Spleen (tissue), 11 donors: ENCODE measurements around the gene FAM216B. TPM values are rescaled to one million over a fixed set of nuclear protein-coding genes. Genes with fewer than 3 reads are reported as not detected.

Experiments used
- DNase-seq: peaks from one replicate; pipeline ENCODE4 v3.0.0-alpha.2; 2020
- H3K27ac ChIP-seq, 8 donors: fragments of 200-600 bp; sonication (generic) in 7 of 8; 1 replicate in 4 of 8; 2 replicates in 4 of 8; pipeline versions ENCODE4 v1.5.0 to v1.8.0; 2016 to 2021; ENCODE audit warnings: inconsistent platforms in 4 of 8, mild to moderate bottlenecking in 4 of 8, moderate library complexity in 1 of 8
- H3K27me3 ChIP-seq, 7 donors: fragments of 200-600 bp; sonication (generic) in 6 of 7; replicated peaks in 1 of 7; 1 replicate in 4 of 7; 2 replicates in 3 of 7; pipeline versions ENCODE4 v1.5.0 to v1.8.0; 2016 to 2021; ENCODE audit warnings: inconsistent platforms in 3 of 7, mild to moderate bottlenecking in 1 of 7
- H3K36me3 ChIP-seq, 6 donors: fragments of 200-600 bp; sonication (generic) in 5 of 6; 1 replicate in 4 of 6; 2 replicates in 2 of 6; pipeline versions ENCODE4 v1.5.0 to v1.8.0; 2016 to 2021; ENCODE audit warnings: inconsistent platforms in 2 of 6
- H3K4me1 ChIP-seq, 6 donors: fragments of 200-600 bp; sonication (generic) in 5 of 6; 1 replicate in 3 of 6; 2 replicates in 3 of 6; pipeline versions ENCODE4 v1.5.0 to v1.8.0; 2016 to 2021; ENCODE audit warnings: inconsistent platforms in 3 of 6
- H3K4me3 ChIP-seq, 8 donors: fragments of 200-600 bp; sonication (generic) in 7 of 8; 1 replicate in 4 of 8; 2 replicates in 4 of 8; pipeline versions ENCODE4 v1.5.0 to v1.8.0; 2016 to 2021; ENCODE audit warnings: inconsistent platforms in 4 of 8, mild to moderate bottlenecking in 4 of 8, moderate library complexity in 2 of 8
- H3K9me3 ChIP-seq, 8 donors: fragments of 200-600 bp; sonication (generic) in 7 of 8; 1 replicate in 4 of 8; 2 replicates in 4 of 8; pipeline versions ENCODE4 v1.5.0 to v1.8.0; 2016 to 2021; ENCODE audit warnings: inconsistent platforms in 4 of 8
- CTCF ChIP-seq, 11 experiments: fragments of 200-600 bp in 7 of 11; fragments of 450-650 bp in 4 of 11; sonication (generic) in 4 of 11; IDR thresholded peaks in 8 of 11; conservative IDR thresholded peaks in 3 of 11; 1 replicate in 7 of 11; 2 replicates in 4 of 11; pipeline versions ENCODE4 v1.4.0 to v1.8.0; 2016 to 2021; ENCODE audit warnings: antibody characterized with exemption in 11 of 11, inconsistent platforms in 4 of 11, mild to moderate bottlenecking in 1 of 11
- POLR2A ChIP-seq, 3 donors: fragments of 450-650 bp; IDR thresholded peaks; one replicate each; pipeline ENCODE4 v1.5.1; 2017; ENCODE audit warnings: antibody characterized with exemption in 3 of 3, mild to moderate bottlenecking in 1 of 3
- POLR2AphosphoS5 ChIP-seq, 3 donors: sonication (generic); formaldehyde crosslinking; IDR thresholded peaks; one replicate each; pipeline ENCODE4 v1.5.1; 2017; ENCODE audit warnings: antibody characterized with exemption in 3 of 3
- WGBS, 5 donors: extraction: QIAGEN DNeasy Blood & Tissue Kit in 3 of 5; methylation state at CpG; one replicate each; pipeline versions ENCODE4 v1.1.5 to v1.1.7; 2013 to 2018; 5-methylcytosine and 5-hydroxymethylcytosine counted together
- intact Hi-C: fragments of 100-400 bp; cut with DNase I; formaldehyde crosslinking; loops from one replicate; pipeline ENCODE4 v1.15.0; 2023; ENCODE audit warnings: low total_unique reads
- polyA plus RNA-seq, 3 donors: library from polyadenylated mRNA; stranded (reverse); fragments of 200-250 nt; gene quantifications; one replicate each; pipeline ENCODE4 v1.2.1, GENCODE V29; 2013
- total RNA-seq, 7 donors: library from RNA; depleted of rRNA in 3 of 7; stranded (reverse); fragments of >200 nt in 3 of 7; fragmentation: NEBNext Ultra II Directional in 4 of 7; extraction: Animal tissue kit (Norgen Biotek cat#: 25700) in 4 of 7; gene quantifications; one replicate each; pipeline versions ENCODE4 v1.1.0 to v1.2.1, GENCODE V29; 2016 to 2021
- donor health status: healthy with polysubstance abuse.
- donor health status: DM: no; HTN: no; CAD: no; lungs with moderate emphysema.
- donor health status: DM: no; HTN: no; CAD: no.
- donor health status: Bipolar disorder and iron deficiency.
- donor health status: healthy.
- donor health status: DM: no; HTN: no; CAD: no.
- donor health status: DM: yes; HTN: yes; CAD: no.

FAM216B gene
- total and polyA plus RNA-seq, 10 donors, result 0.04 to 0.16 (median 0.15) TPM; not detected in 7

- intact Hi-C loops, result no loop called here
- Histone ChIP-seq H3K36me3 (no peaks in the 10 kb centered on the region), H3K4me1 (no peaks in the 10 kb centered on the region), H3K27ac (no peak overlapping the region), H3K9me3 (no peaks in the 10 kb centered on the region), H3K4me3 (no peak overlapping the region), H3K27me3 (peaks cover 0 to 3% (median 0%) of the 10 kb centered on the region in 7 donors)
- no peak for TF ChIP-seq POLR2A (IDR thresholded peaks at IDR 0.05)
- TF ChIP-seq POLR2AphosphoS5 (IDR thresholded peaks at IDR 0.05), result no peak
- no peak for TF ChIP-seq CTCF (IDR thresholded peaks at IDR 0.05 in 8 of 11, conservative IDR thresholded peaks at IDR 0.05 in 3 of 11)
- 76 to 90% (median 85%) methylated on average over 5 of the region's 5 CpGs for WGBS, 5 donors
- no peak for DNase-seq
These were observed 27.7 kb upstream of the FAM216B start for GRCh38 chr13:42753697-42754096.

GRCh38 chr13:42754801-42755510 lies 26.4 kb upstream of the FAM216B start:
- H3K27me3 ChIP-seq, result peaks cover 0 to 3% (median 0%) of the 10 kb centered on the region in 7 donors
- H3K4me1 ChIP-seq, result no peaks in the 10 kb centered on the region
- no peak for DNase-seq
- no peak overlapping the region for H3K27ac ChIP-seq
- no peak overlapping the region for H3K4me3 ChIP-seq
- TF ChIP-seq POLR2AphosphoS5 (IDR thresholded peaks at IDR 0.05), result no peak
- H3K36me3 ChIP-seq, result no peaks in the 10 kb centered on the region
- intact Hi-C loops, result no loop called here
- H3K9me3 ChIP-seq, result no peaks in the 10 kb centered on the region
- WGBS, 5 donors, result 90 to 97% (median 97%) methylated on average over 1 of the region's 1 CpG

DNA sequence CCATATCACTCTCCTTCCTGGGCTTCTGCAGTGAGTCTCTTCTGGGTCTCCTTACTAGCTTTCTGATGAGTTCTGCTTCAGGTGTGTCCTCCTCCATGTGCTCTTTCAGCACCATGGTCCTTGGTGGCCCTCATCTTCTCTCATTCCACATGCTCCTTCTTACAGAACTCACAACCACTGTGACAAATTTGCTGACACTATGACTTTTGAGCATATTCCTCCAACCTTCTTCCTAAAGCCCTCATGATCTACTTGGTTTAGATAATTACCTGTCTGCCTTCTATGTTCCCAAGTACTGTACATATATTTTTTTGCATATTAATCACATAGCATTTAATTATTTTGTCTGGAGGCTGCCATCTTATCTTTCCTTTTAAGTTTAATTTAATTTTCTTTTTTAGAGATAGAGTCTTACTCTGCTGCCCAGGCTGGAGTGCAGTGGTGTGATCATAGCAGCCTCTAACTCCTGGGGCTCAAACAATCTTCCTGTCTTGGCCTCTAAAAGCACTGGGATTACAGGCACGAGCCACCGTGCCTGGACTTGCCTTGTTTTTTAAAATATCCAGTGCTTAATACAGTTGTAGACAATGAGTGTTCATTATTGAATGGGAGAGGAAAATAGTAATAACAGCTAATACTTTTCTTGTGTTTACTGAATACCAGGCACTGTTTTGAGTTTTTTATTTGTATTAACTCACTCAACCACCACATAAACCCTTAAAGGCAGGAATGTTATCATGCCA lies 23.5 kb upstream of the FAM216B start:
- 81 to 94% (median 89%) methylated on average over 2 of the region's 2 CpGs for WGBS, 5 donors
- no peaks in the 10 kb centered on the region for H3K36me3 ChIP-seq

DNA sequence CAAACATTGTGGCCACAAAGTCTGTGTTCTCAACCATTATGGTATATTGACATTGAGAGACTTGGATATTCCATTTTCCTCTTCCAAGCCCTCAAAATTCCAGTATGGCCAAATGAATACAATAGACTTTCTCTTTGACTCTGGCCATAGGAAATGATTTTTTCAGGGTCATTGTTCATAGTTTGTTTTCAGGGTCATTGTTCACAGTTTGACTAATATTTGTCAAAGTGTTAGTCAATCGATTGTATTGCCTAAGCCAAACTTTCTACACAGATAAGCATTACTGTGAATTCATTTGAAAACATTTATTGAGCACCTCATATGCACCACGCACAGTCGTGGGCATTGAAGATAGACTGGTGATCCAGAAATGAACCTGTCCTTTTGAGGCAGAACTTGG lies 22.9 kb upstream of the FAM216B start:
- DNase-seq, result no peak
- Histone ChIP-seq H3K27ac (no peak overlapping the region), H3K27me3 (peaks cover 0 to 3% (median 0%) of the 10 kb centered on the region in 7 donors), H3K4me3 (no peak overlapping the region), H3K9me3 (no peaks in the 10 kb centered on the region), H3K4me1 (no peaks in the 10 kb centered on the region), H3K36me3 (no peaks in the 10 kb centered on the region)
- no peak for TF ChIP-seq CTCF (IDR thresholded peaks at IDR 0.05 in 8 of 11, conservative IDR thresholded peaks at IDR 0.05 in 3 of 11)
- intact Hi-C loops, result no loop called here
- WGBS, 5 donors, result 81 to 91% (median 82%) methylated on average over 3 of the region's 3 CpGs

More for the DNA sequence above, 23.5 kb upstream of the FAM216B start:
- no peak for DNase-seq
- Histone ChIP-seq H3K9me3 (no peaks in the 10 kb centered on the region), H3K4me1 (no peaks in the 10 kb centered on the region), H3K4me3 (no peak overlapping the region), H3K27ac (no peak overlapping the region), H3K27me3 (peaks cover 0 to 3% (median 0%) of the 10 kb centered on the region in 7 donors)
- intact Hi-C loops, result no loop called here
- TF ChIP-seq POLR2AphosphoS5 (IDR thresholded peaks at IDR 0.05) (no peak), CTCF (IDR thresholded peaks at IDR 0.05 in 8 of 11, conservative IDR thresholded peaks at IDR 0.05 in 3 of 11) (no peak), POLR2A (IDR thresholded peaks at IDR 0.05) (no peak)
